ENCODE results near the gene MORC4.

DNA sequence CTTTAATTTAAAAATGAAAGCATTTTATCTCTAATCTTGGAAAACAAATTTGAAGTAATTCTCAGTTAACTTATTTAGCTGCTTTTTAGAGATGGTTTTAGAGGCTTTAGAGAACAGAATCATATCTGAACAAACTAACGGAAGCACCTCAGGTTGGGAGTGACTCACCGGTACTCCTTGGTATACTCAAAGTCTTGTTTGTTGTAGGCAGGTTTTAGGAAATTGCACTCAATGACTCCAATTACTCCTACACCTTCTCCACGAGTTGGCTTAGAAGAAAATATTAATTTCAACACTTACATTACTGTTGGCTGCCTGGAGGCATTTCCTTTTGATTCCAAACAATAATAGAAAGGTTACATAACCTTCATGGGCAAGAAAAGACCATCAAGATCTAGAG lies 23.6 kb downstream of the MORC4 start:
- TF ChIP-seq, protein P1, sequence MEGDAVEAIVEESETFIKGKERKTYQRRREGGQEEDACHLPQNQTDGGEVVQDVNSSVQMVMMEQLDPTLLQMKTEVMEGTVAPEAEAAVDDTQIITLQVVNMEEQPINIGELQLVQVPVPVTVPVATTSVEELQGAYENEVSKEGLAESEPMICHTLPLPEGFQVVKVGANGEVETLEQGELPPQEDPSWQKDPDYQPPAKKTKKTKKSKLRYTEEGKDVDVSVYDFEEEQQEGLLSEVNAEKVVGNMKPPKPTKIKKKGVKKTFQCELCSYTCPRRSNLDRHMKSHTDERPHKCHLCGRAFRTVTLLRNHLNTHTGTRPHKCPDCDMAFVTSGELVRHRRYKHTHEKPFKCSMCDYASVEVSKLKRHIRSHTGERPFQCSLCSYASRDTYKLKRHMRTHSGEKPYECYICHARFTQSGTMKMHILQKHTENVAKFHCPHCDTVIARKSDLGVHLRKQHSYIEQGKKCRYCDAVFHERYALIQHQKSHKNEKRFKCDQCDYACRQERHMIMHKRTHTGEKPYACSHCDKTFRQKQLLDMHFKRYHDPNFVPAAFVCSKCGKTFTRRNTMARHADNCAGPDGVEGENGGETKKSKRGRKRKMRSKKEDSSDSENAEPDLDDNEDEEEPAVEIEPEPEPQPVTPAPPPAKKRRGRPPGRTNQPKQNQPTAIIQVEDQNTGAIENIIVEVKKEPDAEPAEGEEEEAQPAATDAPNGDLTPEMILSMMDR (IDR thresholded peaks at IDR 0.05; ENCODE audit: low read depth, low read length, poor library complexity, severe bottlenecking), result no peak
- TF ChIP-seq EZH2phosphoT487 (IDR thresholded peaks at IDR 0.05; ENCODE audit: borderline replicate concordance, low read length), result no peak

Measured in DOHH2 (cell line).